Measurements from ENCODE around the gene SLC50A1. TPM values are rescaled to one million over a fixed set of nuclear protein-coding genes. Genes with fewer than 3 reads are reported as not detected.

The SLC50A1 gene
- total and polyA plus RNA-seq, 2 of the 8 experiments (the other 6 are each of a cell fraction or from before 2014, with no cell fraction given), result 36.5 to 90.8 TPM

DNA sequence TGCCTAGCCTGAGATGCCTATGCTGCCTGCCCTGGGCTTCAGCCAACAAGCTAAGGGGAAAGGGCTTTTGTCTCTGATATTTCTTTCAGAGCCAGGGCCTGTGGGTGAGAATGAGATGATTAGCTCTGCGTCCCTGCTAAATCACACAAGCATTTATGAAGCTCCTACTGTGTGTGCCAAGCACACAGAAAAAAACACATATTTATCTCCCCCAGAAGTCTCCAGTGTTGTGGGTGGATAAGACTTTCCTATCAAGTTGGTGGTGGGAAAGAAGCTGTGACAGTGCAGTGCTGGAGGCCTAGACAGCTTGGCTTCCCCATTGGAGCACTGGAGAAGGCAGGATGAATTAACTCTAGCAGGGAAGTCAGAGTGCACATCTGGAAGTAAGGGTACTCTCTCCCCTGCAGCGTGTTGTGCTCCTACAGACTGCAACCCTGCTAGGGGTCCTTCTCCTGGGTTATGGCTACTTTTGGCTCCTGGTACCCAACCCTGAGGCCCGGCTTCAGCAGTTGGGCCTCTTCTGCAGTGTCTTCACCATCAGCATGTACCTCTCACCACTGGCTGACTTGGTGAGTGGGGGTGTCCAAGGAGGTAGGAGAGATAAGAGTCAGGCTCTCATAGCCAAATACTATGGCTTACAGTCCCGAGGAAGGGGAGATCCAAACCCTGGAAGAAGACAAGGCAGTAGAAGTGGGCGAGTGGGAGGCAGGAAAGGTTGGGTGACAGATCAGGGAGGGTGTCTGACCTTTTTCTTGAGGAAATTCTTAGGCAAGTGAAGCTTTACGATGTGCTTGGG is 1.7 kb downstream of the SLC50A1 start (continued):
- TF ChIP-seq, protein P1, sequence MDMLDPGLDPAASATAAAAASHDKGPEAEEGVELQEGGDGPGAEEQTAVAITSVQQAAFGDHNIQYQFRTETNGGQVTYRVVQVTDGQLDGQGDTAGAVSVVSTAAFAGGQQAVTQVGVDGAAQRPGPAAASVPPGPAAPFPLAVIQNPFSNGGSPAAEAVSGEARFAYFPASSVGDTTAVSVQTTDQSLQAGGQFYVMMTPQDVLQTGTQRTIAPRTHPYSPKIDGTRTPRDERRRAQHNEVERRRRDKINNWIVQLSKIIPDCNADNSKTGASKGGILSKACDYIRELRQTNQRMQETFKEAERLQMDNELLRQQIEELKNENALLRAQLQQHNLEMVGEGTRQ (IDR thresholded peaks at IDR 0.05; ENCODE audit: low read length), result no peak
- TF ChIP-seq KDM4A (IDR thresholded peaks at IDR 0.05; ENCODE audit: low read depth, low read length, severe bottlenecking), result no peak
